ENCODE data around the gene IFT88. TPM values are rescaled to one million over a fixed set of nuclear protein-coding genes. Genes with fewer than 3 reads are reported as not detected.

Gene IFT88
- total RNA-seq, 1 experiment from 2014 or later = 5.2 TPM

DNA sequence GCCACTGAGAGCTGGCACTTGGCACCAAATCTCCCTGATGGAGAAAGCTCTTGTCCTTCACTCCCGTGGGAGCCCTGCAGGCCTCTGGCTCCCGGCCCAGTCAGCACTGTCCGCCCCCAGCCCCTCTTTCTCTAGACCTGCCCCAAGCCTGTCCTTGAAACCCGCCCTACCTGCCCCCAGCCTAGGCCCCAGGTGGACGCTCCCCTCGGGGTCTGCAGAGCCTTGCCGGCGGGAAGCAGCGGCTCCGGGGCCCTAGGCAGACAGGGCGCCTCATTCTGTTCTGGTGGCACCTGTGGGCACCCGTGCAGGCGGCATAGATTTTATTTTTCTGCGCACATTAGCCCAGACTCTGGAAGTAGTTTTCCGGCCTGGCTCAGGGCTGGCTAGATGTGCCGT is 154.1 kb downstream of the IFT88 start:
- no peak overlapping the region for H3T11ph ChIP-seq (ENCODE audit: low read length)
- no peaks in the 10 kb centered on the region for H3K23me2 ChIP-seq (ENCODE audit: insufficient read length, low read depth, low read length, poor library complexity, severe bottlenecking)
- H3K4ac ChIP-seq (ENCODE audit: low read depth, low read length) = no peak overlapping the region
- no peak overlapping the region for H3K18ac ChIP-seq (ENCODE audit: insufficient read length, low read depth, low read length)
- Mint-ChIP-seq H3K4me3 (peak overlapping the region; percentile 58 to 73), H3K27ac (no peak overlapping the region; a peak in 1 of 7 replicates), H3K27me3 (ENCODE audit: low read depth) (peaks cover 33% of the 10 kb centered on the region), H3K36me3 (ENCODE audit: insufficient read depth in 1 of 3, low read depth in 3 of 3) (no peaks in the 10 kb centered on the region), H3K9me3 (no peaks in the 10 kb centered on the region), H3K4me1 (peaks cover 14% of the 10 kb centered on the region in 2 experiments)
- H3K27ac ChIP-seq (ENCODE audit: insufficient read length, low read depth, low read length) = no peak overlapping the region
- no peak overlapping the region for H4K91ac ChIP-seq (ENCODE audit: insufficient read length, low read depth, low read length)
- no peak for TF ChIP-seq CTCF (conservative IDR thresholded peaks at IDR 0.05)
- H2BK20ac ChIP-seq (ENCODE audit: low read depth, low read length, poor library complexity, severe bottlenecking) = no peak overlapping the region
- no peaks in the 10 kb centered on the region for H3K79me1 ChIP-seq (ENCODE audit: insufficient read depth, low read depth, low read length, poor library complexity, severe bottlenecking)
- no peak overlapping the region for H4K8ac ChIP-seq (replicated peaks; ENCODE audit: insufficient read length, low read depth, low read length)
- H3K23ac ChIP-seq (ENCODE audit: insufficient read length, low read depth, low read length) = no peak overlapping the region
- H2BK5ac ChIP-seq (ENCODE audit: insufficient read length, low read length) = no peak overlapping the region
- H2BK12ac ChIP-seq (ENCODE audit: insufficient read length, low read depth, low read length) = no peak overlapping the region
- no peak overlapping the region for H3K56ac ChIP-seq (ENCODE audit: insufficient read length, low read depth, low read length)
- no peak overlapping the region for H2BK120ac ChIP-seq (ENCODE audit: low read depth, low read length, poor library complexity, severe bottlenecking)
- no peak overlapping the region for H2BK15ac ChIP-seq (ENCODE audit: low read depth, low read length)
- DNase-seq = no peak
- H3K4me1 ChIP-seq (ENCODE audit: insufficient read depth, low read length) = no peaks in the 10 kb centered on the region
- H4K20me1 ChIP-seq (ENCODE audit: control insufficient read depth, insufficient read depth, insufficient read length) = no peaks in the 10 kb centered on the region
- H3K79me2 ChIP-seq (ENCODE audit: insufficient read depth, low read length) = no peaks in the 10 kb centered on the region
- no peak overlapping the region for H3K9ac ChIP-seq (ENCODE audit: extremely low read depth, insufficient read length, low read length)
- H2AFZ ChIP-seq (ENCODE audit: low read length) = no peak overlapping the region
- H3K9me3 ChIP-seq (ENCODE audit: control insufficient read depth, low read depth, low read length) = no peaks in the 10 kb centered on the region
- H3K4me2 ChIP-seq (ENCODE audit: insufficient read depth, insufficient read length, low read length) = no peak overlapping the region
- H3K14ac ChIP-seq (ENCODE audit: insufficient read depth, low read length) = no peak overlapping the region
- H3K27me3 ChIP-seq (ENCODE audit: insufficient read depth, low read length) = no peaks in the 10 kb centered on the region
- no peak overlapping the region for H4K5ac ChIP-seq (ENCODE audit: insufficient read length, low read depth, low read length)
- no peak overlapping the region for H2AK5ac ChIP-seq (ENCODE audit: insufficient read length, low read length)
- no CpG with 5 or more reads among the region's 16 CpGs for WGBS (ENCODE audit: extremely low coverage, insufficient read length, low lambda C conversion rate)

All from H9 (cell line).